GM19238 (cell line): ENCODE measurements around the gene AGO3.

Experiments used
- DNase-seq: peaks from one replicate; pipeline ENCODE4 v3.0.0; 2011; ENCODE audit warnings: low spot score; ENCODE audit not compliant: insufficient read length

AGO3 gene

DNA sequence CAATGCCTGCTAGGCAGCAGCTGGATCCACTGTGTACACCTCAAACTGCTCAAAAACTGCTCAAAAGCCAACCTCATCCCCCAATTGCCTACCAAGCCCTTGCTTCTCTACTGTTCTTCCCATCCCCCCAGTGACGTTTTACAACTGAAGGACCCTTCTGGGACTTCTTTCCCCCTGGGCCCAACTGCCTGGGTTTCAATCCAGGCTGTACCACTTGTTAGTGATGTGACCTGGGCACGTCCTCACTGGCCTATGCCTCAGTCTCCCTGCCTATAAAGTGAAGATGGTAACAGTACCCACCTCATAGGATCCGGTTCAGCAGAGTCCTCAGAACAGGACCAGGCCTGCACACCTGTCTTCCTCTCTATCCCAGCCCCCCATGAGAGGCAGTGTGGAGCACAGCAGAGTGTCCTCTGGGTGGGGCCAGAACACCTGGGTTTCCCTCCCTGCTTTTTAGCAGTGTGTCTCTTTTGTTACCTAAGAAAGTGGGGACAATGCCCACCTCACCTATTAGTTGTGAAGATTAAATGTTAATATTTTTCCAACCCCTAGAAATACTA lies 151.1 kb downstream of the AGO3 start:
- no peak for DNase-seq

DNA sequence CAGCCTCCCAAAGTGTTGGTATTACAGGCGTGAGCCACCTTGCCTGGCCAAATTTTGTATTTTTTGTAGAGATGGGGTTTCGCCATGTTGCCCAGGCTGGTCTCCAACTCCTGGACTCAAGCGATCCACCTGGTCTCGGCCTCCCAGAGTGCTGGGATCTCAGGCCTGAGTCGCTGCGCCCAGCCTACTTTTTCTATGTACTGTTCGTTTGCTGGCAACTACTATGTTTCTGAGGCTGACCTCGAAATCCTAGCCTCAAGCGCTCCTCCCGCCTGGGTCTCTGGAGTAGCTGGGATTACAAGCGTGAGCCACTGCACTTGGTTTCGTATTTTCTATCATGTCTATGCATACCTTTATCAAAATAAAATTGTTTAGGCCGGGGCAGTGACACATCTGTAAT lies 152.3 kb downstream of the AGO3 start:
- DNase-seq, result no peak

GRCh38 chr1:36083635-36084496 lies 153.0 kb downstream of the AGO3 start, which contains the start of gene TEKT2:
TSS of gene TEKT2 (plus strand) at chr1:36084094. CDS start at chr1:36084922, 828 bp downstream.
- DNase-seq, result no peak

GRCh38 chr1:36084497-36085115 lies 153.7 kb downstream of the AGO3 start:
- no peak for DNase-seq

DNA sequence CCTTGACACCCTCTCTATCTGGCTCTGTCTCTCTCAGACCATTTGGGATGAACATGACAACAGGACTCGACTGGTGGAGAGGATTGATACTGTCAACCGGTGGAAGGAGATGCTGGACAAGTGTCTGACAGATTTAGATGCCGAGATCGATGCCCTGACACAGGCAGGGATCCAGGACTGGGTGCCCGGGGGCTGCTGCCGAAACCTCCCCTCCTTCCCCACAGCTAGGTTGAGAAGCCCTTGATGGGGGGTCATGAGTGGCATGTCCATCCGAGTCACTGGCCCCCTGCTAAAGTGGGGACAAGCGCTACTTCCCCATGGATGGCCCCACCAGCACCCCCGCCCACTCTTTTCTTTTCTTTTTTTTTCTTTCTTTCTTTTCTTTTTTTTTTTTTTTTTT lies 154.2 kb downstream of the AGO3 start:
- DNase-seq, result no peak

GRCh38 chr1:36085686-36086526 lies 155.0 kb downstream of the AGO3 start:
- no peak for DNase-seq

GRCh38 chr1:36086529-36087232 lies 155.8 kb downstream of the AGO3 start:
- no peak for DNase-seq

GRCh38 chr1:36087233-36088123 lies 156.6 kb downstream of the AGO3 start:
- no peak for DNase-seq

DNA sequence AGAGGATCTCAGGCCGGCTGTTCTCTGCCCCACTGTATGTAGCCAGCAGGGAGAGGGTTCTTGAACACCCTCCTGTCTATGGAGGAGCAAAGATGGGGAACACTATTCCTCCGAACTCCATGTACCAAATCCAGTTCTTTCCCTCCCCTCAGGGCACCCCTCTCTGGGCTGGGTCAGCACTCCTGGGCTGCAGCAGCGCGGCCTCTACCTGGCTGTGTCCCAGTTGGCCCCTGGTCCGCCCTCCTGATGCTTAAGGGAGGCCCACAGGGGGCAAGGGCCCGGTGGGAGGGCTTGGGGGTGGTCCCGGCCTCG lies 157.3 kb downstream of the AGO3 start:
- no peak for DNase-seq

DNA sequence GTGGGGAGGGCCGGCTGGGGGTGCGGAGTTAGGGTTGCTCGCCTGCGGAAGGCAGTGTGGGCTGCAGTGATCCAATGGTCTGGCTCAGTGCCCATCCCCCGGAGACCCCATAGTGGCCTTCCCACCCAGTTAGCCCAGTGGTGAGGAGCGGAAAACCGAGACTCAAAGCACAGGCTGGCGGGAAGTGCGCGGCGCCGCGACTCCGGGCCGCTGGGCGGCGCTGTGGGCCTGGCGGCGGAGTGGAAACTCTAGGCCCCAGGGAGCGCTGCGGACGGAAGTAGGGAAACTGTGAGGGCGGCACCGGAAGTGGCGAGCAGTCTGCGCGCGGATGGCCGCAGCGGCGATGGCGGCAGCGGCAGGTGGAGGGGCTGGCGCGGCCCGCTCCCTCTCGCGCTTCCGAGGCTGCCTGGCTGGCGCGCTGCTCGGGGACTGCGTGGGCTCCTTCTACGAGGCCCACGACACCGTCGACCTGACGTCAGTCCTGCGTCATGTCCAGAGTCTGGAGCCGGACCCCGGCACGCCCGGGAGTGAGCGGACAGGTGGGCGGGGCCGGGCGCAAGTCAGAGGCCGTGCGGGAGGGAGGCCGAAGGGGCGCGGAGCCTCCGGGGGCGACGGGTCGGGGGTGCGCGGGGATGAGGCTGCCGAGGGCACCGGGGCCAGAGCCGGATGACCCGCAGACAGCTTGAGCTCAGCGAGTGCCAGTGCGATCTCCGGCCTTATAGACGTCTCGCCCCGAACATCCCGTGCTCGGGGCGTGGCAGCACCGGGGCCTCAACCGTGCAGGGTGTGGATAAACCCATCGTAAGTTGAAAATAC lies 157.9 kb downstream of the AGO3 start, which contains the start of gene ADPRS:
TSS of gene ADPRS (plus strand) at position 316 of the 816 bp plus-strand sequence. CDS start at position 329, 13 bp downstream.
- peak; percentile 94 for DNase-seq

- DNase-seq, result no peak
Observed at GRCh38 chr1:36089393-36090121, 158.7 kb downstream of the AGO3 start.

DNA sequence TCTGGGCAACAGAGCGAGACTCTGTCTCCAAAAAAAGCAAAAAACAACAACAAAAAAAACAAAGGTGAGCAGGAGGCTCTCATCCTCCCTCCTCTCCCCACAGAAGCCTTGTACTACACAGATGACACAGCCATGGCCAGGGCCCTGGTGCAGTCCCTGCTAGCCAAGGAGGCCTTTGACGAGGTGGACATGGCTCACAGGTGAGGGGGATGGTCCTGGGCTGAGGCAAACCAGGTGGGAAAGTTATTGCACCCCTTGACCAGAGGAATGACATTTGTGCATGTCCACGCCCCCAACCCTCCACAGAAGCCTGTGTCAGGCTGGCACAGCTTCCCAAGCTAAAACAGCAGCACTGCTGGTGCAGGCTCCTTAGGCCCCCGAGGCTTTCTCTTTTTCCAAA lies 160.2 kb downstream of the AGO3 start:
- DNase-seq, result no peak

DNA sequence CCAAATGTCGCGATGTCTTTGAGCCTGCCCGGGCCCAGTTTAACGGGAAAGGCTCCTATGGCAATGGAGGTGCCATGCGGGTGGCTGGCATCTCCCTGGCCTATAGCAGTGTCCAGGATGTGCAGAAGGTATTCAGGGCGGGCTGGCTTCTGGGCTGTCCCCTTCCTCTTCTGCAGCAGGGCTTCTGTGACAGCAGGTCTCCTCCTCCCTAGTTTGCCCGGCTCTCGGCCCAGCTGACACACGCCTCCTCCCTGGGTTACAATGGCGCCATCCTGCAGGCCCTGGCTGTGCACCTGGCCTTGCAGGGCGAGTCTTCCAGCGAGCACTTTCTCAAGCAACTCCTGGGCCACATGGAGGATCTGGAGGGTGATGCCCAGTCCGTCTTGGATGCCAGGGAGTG lies 160.8 kb downstream of the AGO3 start:
- DNase-seq, result no peak

- DNase-seq, result no peak
Observed at GRCh38 chr1:36092166-36092797, 161.4 kb downstream of the AGO3 start.

- DNase-seq, result no peak
Observed at GRCh38 chr1:36092798-36093185, 161.9 kb downstream of the AGO3 start.

DNA sequence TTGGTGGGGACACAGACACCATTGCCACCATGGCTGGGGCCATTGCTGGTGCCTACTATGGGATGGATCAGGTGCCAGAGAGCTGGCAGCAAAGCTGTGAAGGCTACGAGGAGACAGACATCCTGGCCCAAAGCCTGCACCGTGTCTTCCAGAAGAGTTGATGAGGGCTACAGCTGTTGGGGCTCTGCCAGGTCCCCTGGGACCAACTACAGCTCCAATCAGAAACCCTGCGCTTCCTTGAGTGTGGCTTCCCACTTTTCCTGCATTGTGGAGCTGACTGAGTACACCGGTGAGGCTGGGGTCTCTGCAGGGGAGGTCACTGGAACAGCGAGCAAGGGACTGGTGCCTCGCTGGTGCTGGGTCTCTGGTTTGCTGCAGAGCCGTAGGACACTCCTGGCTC lies 162.3 kb downstream of the AGO3 start:
- DNase-seq, result no peak

DNA sequence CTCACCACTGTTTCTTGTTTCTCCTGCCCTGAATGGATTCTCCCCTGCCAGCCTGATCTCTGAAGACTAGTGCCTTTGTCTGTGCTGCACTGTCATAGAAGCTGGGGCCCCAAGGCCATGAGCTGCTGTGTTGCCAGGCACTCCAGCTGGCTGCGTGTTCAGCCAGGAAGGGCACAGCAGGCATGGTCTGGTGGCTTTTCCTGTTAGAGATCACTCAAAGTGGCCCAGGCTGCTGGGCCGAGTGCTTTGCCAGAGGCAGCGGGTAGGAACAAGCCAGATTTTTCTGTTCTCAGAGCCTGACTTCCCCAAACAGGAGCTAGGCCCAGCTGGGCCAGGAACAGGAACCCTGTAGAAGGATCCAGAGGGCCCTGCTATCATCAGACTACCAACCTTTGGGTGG lies 163.0 kb downstream of the AGO3 start:
- no peak for DNase-seq

DNA sequence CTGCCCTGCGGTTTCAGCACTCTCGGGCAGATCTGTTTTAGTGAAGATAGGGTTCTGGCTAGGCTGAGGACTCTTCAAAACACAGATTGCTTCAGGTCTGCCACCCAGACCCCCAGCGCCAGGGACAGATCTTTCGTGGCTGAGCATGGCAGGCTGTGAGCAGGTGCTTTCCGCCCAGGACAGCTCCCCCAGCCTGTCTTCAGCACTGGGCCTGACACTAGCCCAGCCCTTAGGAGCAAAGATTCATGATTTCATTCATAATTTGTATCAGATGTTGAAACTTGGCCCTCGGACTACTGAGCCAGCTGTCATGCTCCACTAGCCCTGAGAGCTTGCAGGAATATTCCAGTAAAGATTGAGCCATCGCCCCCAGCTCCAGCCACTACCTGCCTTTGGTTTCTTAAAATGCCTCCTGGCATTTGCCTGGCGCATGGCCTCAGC lies 163.7 kb downstream of the AGO3 start:
- no peak for DNase-seq
